ENCODE measurements around the gene DBP.

The DBP gene

DNA sequence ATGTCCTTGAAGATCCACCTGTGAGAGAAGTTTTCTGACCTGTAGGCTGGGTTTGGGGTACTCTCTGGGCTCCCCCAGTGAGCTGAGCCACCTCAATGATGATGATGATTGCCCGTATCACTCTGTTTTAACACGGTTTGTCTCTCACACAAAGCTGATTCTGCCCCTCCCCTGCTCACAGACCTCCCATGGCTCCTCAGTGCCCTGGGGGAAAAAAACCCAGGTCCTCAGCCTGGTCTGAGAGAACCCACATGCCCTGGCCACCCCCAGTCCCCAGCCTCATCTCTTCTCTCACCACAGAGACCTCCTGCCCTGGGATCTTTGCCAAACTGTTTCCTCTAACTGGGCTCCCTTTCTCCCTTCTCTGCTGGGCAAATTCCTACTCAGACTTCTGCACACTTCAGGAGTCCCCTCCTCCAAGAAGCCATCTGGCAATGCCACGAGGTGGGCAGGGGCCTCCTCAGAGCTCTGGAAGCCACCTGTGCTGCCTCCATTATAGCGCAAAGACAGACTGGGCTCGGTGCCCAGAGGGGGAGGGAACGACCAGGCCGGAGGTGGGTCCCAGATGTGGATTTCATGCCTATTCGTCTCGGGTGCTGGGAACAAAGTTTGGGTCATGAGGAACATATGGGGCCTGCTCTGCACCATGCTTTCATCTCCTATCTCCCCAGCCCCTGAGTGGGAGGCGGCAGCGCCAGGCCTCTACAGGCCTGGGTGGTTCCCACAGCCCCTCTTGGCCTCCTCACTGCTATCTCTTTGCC, 17.3 kb upstream of the DBP start:
- peak overlapping the region; percentile 69 to 84 (median 69) for H3K27ac Mint-ChIP-seq
- H3K9me3 Mint-ChIP-seq, result no peaks in the 10 kb centered on the region
- TF ChIP-seq, protein P1, sequence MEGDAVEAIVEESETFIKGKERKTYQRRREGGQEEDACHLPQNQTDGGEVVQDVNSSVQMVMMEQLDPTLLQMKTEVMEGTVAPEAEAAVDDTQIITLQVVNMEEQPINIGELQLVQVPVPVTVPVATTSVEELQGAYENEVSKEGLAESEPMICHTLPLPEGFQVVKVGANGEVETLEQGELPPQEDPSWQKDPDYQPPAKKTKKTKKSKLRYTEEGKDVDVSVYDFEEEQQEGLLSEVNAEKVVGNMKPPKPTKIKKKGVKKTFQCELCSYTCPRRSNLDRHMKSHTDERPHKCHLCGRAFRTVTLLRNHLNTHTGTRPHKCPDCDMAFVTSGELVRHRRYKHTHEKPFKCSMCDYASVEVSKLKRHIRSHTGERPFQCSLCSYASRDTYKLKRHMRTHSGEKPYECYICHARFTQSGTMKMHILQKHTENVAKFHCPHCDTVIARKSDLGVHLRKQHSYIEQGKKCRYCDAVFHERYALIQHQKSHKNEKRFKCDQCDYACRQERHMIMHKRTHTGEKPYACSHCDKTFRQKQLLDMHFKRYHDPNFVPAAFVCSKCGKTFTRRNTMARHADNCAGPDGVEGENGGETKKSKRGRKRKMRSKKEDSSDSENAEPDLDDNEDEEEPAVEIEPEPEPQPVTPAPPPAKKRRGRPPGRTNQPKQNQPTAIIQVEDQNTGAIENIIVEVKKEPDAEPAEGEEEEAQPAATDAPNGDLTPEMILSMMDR (IDR thresholded peaks at IDR 0.05; ENCODE audit: unreplicated experiment in 3 of 3), result no peak
- peaks cover 23% of the 10 kb centered on the region for H3K4me1 Mint-ChIP-seq
- no peak overlapping the region for H3K4me3 Mint-ChIP-seq
- H3K36me3 Mint-ChIP-seq (ENCODE audit: low read depth), result no peaks in the 10 kb centered on the region
- peaks cover 12% of the 10 kb centered on the region for H3K27me3 Mint-ChIP-seq (ENCODE audit: low read depth)

GRCh38 chr19:48651683-48652048, 14.5 kb upstream of the DBP start:
- TF ChIP-seq, protein P1 (IDR thresholded peaks at IDR 0.05; ENCODE audit: unreplicated experiment in 3 of 3), result no peak
- Mint-ChIP-seq H3K4me3 (no peak overlapping the region), H3K36me3 (ENCODE audit: low read depth) (no peaks in the 10 kb centered on the region), H3K27me3 (ENCODE audit: low read depth) (peaks cover 3% of the 10 kb centered on the region), H3K4me1 (peaks cover 27% of the 10 kb centered on the region), H3K27ac (no peak overlapping the region), H3K9me3 (no peaks in the 10 kb centered on the region)

- Mint-ChIP-seq H3K27ac (no peak overlapping the region), H3K36me3 (ENCODE audit: low read depth) (no peaks in the 10 kb centered on the region), H3K4me3 (no peak overlapping the region), H3K9me3 (no peaks in the 10 kb centered on the region), H3K4me1 (peaks cover 25% of the 10 kb centered on the region), H3K27me3 (ENCODE audit: low read depth) (peaks cover 3% of the 10 kb centered on the region)
- TF ChIP-seq, protein P1 (IDR thresholded peaks at IDR 0.05; ENCODE audit: unreplicated experiment in 3 of 3), result no peak
Observed at GRCh38 chr19:48650974-48651682, 13.9 kb upstream of the DBP start.

DNA sequence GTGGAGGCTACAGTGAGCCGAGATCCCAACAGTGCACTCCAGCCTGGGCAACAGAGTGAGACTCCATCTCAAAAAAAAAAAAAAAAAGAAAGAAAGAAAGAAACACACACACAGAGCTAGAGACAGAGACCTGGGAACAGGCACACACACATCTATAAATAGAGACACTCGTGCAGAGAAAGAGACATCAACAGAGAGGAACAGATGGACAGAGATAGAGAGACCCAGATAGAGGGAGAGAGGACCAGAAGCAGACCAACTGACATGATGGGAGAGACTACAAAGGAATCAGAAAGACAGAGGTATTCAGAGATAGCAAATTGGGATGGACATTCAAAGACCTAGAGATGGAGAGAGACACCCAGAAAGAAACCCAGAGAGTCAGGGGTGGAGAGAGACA, 11.0 kb upstream of the DBP start:
- no peaks in the 10 kb centered on the region for H3K9me3 Mint-ChIP-seq
- TF ChIP-seq, protein P1 (IDR thresholded peaks at IDR 0.05; ENCODE audit: unreplicated experiment in 3 of 3), result no peak
- no peak overlapping the region for H3K4me3 Mint-ChIP-seq
- H3K36me3 Mint-ChIP-seq (ENCODE audit: low read depth), result no peaks in the 10 kb centered on the region
- H3K4me1 Mint-ChIP-seq, result peaks cover 32% of the 10 kb centered on the region
- peaks cover 3% of the 10 kb centered on the region for H3K27me3 Mint-ChIP-seq (ENCODE audit: low read depth)
- H3K27ac Mint-ChIP-seq, result peak overlapping the region; percentile 1 to 52 (median 19)

DNA sequence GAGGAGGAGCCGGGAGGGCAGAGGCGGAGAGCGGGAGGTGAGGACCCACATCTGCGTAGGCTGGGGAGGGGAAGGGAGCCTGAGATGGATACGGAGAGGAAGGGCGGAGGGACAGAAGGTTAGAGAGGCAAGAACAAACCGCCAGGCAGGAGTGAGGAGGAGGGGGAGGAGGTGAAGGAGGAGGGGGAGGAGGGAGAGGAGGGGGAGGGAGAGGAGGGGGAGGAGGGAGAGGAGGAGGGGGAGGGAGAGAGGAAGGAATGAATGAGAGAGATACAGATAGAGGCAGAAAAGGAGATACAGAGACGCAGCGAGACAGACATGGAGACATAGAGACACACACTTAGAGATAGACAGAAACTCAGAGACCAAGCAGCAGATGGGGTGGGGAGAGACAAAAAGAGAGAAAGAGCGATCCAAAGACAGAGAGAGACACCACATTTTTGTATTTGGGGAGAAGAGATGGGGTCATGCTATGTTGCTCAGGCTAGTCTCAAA, 9.6 kb upstream of the DBP start:
- Mint-ChIP-seq H3K4me1 (peaks cover 32% of the 10 kb centered on the region), H3K27me3 (ENCODE audit: low read depth) (no peaks in the 10 kb centered on the region), H3K27ac (peak overlapping the region; percentile 58 to 91 (median 78)), H3K4me3 (peak overlapping the region; percentile 43 to 92 (median 58)), H3K36me3 (ENCODE audit: low read depth) (no peaks in the 10 kb centered on the region), H3K9me3 (no peaks in the 10 kb centered on the region)
- TF ChIP-seq, protein P1 (IDR thresholded peaks at IDR 0.05; ENCODE audit: unreplicated experiment in 3 of 3), result no peak
